T-helper 1 cell treated with Interleukin-12 subunit alpha and Interleukin-12 subunit beta and Interleukin-4 antibody, amounts not matched to agents 30 ng/mL and 1 ng/mL, for 36 hours (primary cell): ENCODE data around the gene TRA2B. TPM values are rescaled to one million over a fixed set of nuclear protein-coding genes. Genes with fewer than 3 reads are reported as not detected.
"Not testable (repeated sequence)": the region's sequence is repeated elsewhere in the genome, so short reads cannot be mapped to it uniquely, and the experiment has no call there.

Source experiments
- intact Hi-C: fragments of 100-400 bp; cut with micrococcal nuclease; formaldehyde crosslinking; loops from one replicate; pipeline ENCODE4 v1.15.1; 2024
- total RNA-seq: library from RNA; stranded (reverse); gene quantifications from 2 replicates; pipeline ENCODE4 v1.2.3, GENCODE V29; 2022

TRA2B gene
- total RNA-seq, 1 donor from 2014 or later = 232 TPM

- intact Hi-C loops = loop anchor here (5.0 to 10.0 kb wide), 2 partner anchors 1097 to 1434 kb away; partner anchors contain the start of gene RTP4
Observed at GRCh38 chr3:185930393-185931107, 7.3 kb downstream of the TRA2B start.

- intact Hi-C loops = loop anchor here (2.0 to 10.0 kb wide), 3 partner anchors 15 to 1435 kb away; partner anchors contain the start of gene RTP4
Observed at GRCh38 chr3:185929192-185930151, 8.3 kb downstream of the TRA2B start.

GRCh38 chr3:185928496-185928895, 9.3 kb downstream of the TRA2B start:
- intact Hi-C loops = loop anchor here (1.0 to 2.0 kb wide), 3 partner anchors 8 to 14 kb away; no protein-coding TSS in a partner anchor

- intact Hi-C loops = loop anchor here (1.0 to 2.0 kb wide), 3 partner anchors 7 to 13 kb away; no protein-coding TSS in a partner anchor
Observed at GRCh38 chr3:185927501-185928200, 10.2 kb downstream of the TRA2B start.

GRCh38 chr3:185926445-185926844, 11.4 kb downstream of the TRA2B start:
- intact Hi-C loops = no loop called here

GRCh38 chr3:185925353-185925752, 12.5 kb downstream of the TRA2B start:
- intact Hi-C loops = no loop called here

- intact Hi-C loops = no loop called here
Observed at GRCh38 chr3:185924375-185924774, 13.4 kb downstream of the TRA2B start.

- intact Hi-C loops = loop anchor here (1.0 kb wide), 1 partner anchor 8 kb away; no protein-coding TSS in a partner anchor
Observed at GRCh38 chr3:185920184-185920583, 17.6 kb downstream of the TRA2B start.

- intact Hi-C loops = no loop called here
Observed at GRCh38 chr3:185916042-185916833, 21.6 kb downstream of the TRA2B start.

- intact Hi-C loops = loop anchor here (2.0 kb wide), 1 partner anchor 13 kb away; no protein-coding TSS in a partner anchor
Observed at GRCh38 chr3:185915642-185916041, 22.2 kb downstream of the TRA2B start.

GRCh38 chr3:185914911-185915629, 22.7 kb downstream of the TRA2B start:
- intact Hi-C loops = loop anchor here (2.0 kb wide), 1 partner anchor 14 kb away; no protein-coding TSS in a partner anchor

- intact Hi-C loops = no loop called here
Observed at GRCh38 chr3:185912929-185913901, 24.6 kb downstream of the TRA2B start.

GRCh38 chr3:185912512-185912911, 25.3 kb downstream of the TRA2B start:
- intact Hi-C loops = no loop called here

- intact Hi-C loops = not testable (repeated sequence)
Observed at GRCh38 chr3:185911076-185911448, 26.8 kb downstream of the TRA2B start.

- intact Hi-C loops = not testable (repeated sequence)
Observed at GRCh38 chr3:185910322-185911075, 27.3 kb downstream of the TRA2B start.

GRCh38 chr3:185909913-185910312, 27.9 kb downstream of the TRA2B start:
- intact Hi-C loops = not testable (repeated sequence)

GRCh38 chr3:185900228-185900627, 37.6 kb downstream of the TRA2B start:
- intact Hi-C loops = no loop called here

- intact Hi-C loops = no loop called here
Observed at GRCh38 chr3:185896636-185897035, 41.2 kb downstream of the TRA2B start.
